Fibroblast of mammary gland (primary cell): ENCODE data around the gene HOOK2.

Source experiments
- DNase-seq: peaks from one replicate; pipeline ENCODE4 v3.0.0-alpha.2; 2010; ENCODE audit warnings: low read depth
- H3K4me3 ChIP-seq: 2 replicates; pipeline ENCODE4 v1.5.1; 2011; ENCODE audit warnings: low read depth, mild to moderate bottlenecking, low read length, moderate library complexity; ENCODE audit not compliant: control insufficient read depth
- CTCF ChIP-seq: conservative IDR thresholded peaks from 2 replicates; pipeline ENCODE4 v1.5.1; 2011; ENCODE audit warnings: low read depth, low read length, inconsistent platforms; ENCODE audit not compliant: control insufficient read depth, insufficient read depth

The HOOK2 gene

GRCh38 chr19:12797141-12797587 lies 21.8 kb upstream of the HOOK2 start:
- no peak for TF ChIP-seq CTCF
- H3K4me3 ChIP-seq: no peak overlapping the region
- no peak for DNase-seq

GRCh38 chr19:12796146-12797071 lies 21.1 kb upstream of the HOOK2 start:
- peak; percentile 78 for DNase-seq
- H3K4me3 ChIP-seq: no peak overlapping the region
- TF ChIP-seq CTCF: peak; percentile 99

GRCh38 chr19:12794971-12795381 lies 19.6 kb upstream of the HOOK2 start:
- no peak for DNase-seq
- H3K4me3 ChIP-seq: no peak overlapping the region
- TF ChIP-seq CTCF: no peak

GRCh38 chr19:12794196-12794941 lies 19.0 kb upstream of the HOOK2 start:
- no peak for TF ChIP-seq CTCF
- no peak overlapping the region for H3K4me3 ChIP-seq
- peak; percentile 57 for DNase-seq

- peak overlapping the region; percentile 88 for H3K4me3 ChIP-seq
- TF ChIP-seq CTCF: no peak
- DNase-seq: peak; percentile 92
Observed at GRCh38 chr19:12793290-12794195, 18.2 kb upstream of the HOOK2 start.

GRCh38 chr19:12792853-12793289 lies 17.5 kb upstream of the HOOK2 start:
- peak overlapping the region; percentile 88 for H3K4me3 ChIP-seq
- TF ChIP-seq CTCF: no peak
- DNase-seq: no peak
